GM06990 (cell line): ENCODE results near the gene VPS51.

Source experiments
- DNase-seq: peaks from one replicate; pipeline ENCODE4 v3.0.0-alpha.2; 2011; ENCODE audit not compliant: insufficient read length; ENCODE audit errors: extremely low read depth
- H3K27me3 ChIP-seq: replicated peaks from 2 replicates; pipeline ENCODE4 v1.6.0; 2011; ENCODE audit warnings: low read length; ENCODE audit not compliant: control insufficient read depth, insufficient read depth
- H3K36me3 ChIP-seq: 2 replicates; pipeline ENCODE4 v1.5.1; 2011; ENCODE audit warnings: low read length; ENCODE audit not compliant: control insufficient read depth, insufficient read depth
- H3K4me3 ChIP-seq: replicated peaks from 2 replicates; pipeline ENCODE4 v1.5.1; 2011; ENCODE audit warnings: low read depth, mild to moderate bottlenecking, control low read depth, low read length
- TF ChIP-seq, protein P1 (sequence below): IDR thresholded peaks from 2 replicates; pipeline ENCODE4 v1.5.1; 2011; ENCODE audit warnings: low read length, control low read depth, mild to moderate bottlenecking, inconsistent platforms; ENCODE audit not compliant: insufficient read depth, poor library complexity, severe bottlenecking

VPS51 gene

DNA sequence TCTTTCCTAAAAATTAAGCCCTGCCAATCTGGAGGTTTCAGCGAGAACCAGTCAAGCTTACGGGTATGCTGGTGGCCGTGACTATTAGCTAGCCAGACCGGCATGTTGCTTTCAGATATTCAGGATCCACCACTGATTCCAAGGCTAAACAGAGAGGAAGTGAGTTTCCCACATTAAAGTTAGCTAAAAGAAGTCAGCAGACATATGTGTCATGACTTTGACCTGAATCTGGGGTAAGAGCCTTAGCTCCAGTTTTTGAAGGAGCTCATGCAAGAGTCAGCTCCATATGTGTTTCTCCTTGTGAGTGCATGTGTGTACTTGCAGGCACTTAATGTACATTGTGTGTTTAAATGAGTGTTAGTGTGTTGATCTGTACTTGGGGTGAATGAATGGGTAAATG, 10.6 kb upstream of the VPS51 start:
- TF ChIP-seq, protein P1, sequence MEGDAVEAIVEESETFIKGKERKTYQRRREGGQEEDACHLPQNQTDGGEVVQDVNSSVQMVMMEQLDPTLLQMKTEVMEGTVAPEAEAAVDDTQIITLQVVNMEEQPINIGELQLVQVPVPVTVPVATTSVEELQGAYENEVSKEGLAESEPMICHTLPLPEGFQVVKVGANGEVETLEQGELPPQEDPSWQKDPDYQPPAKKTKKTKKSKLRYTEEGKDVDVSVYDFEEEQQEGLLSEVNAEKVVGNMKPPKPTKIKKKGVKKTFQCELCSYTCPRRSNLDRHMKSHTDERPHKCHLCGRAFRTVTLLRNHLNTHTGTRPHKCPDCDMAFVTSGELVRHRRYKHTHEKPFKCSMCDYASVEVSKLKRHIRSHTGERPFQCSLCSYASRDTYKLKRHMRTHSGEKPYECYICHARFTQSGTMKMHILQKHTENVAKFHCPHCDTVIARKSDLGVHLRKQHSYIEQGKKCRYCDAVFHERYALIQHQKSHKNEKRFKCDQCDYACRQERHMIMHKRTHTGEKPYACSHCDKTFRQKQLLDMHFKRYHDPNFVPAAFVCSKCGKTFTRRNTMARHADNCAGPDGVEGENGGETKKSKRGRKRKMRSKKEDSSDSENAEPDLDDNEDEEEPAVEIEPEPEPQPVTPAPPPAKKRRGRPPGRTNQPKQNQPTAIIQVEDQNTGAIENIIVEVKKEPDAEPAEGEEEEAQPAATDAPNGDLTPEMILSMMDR = no peak
- no peak for DNase-seq
- Histone ChIP-seq H3K27me3 (no peaks in the 10 kb centered on the region), H3K36me3 (peaks cover 26% of the 10 kb centered on the region), H3K4me3 (no peak overlapping the region)

- DNase-seq = no peak
- Histone ChIP-seq H3K4me3 (no peak overlapping the region), H3K36me3 (peaks cover 26% of the 10 kb centered on the region), H3K27me3 (no peaks in the 10 kb centered on the region)
- TF ChIP-seq, protein P1 = no peak
These were observed 9.2 kb upstream of the VPS51 start for GRCh38 chr11:65086809-65087208.

- H3K36me3 ChIP-seq = peaks cover 26% of the 10 kb centered on the region
- TF ChIP-seq, protein P1 = no peak
- H3K27me3 ChIP-seq = no peaks in the 10 kb centered on the region
- no peak for DNase-seq
- no peak overlapping the region for H3K4me3 ChIP-seq
These were observed 8.8 kb upstream of the VPS51 start for GRCh38 chr11:65087216-65087615.

DNA sequence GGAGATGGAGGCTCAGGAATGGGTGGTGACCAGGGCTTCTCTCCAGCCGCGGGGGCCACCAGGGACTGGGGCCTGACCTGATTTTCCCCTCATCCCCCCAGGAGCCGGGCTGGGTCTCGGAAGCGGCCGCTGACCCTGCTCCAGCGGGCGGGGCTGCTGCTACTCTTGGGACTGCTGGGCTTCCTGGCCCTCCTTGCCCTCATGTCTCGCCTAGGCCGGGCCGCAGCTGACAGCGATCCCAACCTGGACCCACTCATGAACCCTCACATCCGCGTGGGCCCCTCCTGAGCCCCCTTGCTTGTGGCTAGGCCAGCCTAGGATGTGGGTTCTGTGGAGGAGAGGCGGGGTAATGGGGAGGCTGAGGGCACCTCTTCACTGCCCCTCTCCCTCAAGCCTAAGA, 8.2 kb upstream of the VPS51 start:
- TF ChIP-seq, protein P1 = no peak
- no peaks in the 10 kb centered on the region for H3K27me3 ChIP-seq
- peaks cover 26% of the 10 kb centered on the region for H3K36me3 ChIP-seq
- H3K4me3 ChIP-seq = no peak overlapping the region
- DNase-seq = no peak

GRCh38 chr11:65089621-65090020, 6.4 kb upstream of the VPS51 start:
- no peak overlapping the region for H3K4me3 ChIP-seq
- TF ChIP-seq, protein P1 = no peak
- no peak for DNase-seq
- no peaks in the 10 kb centered on the region for H3K27me3 ChIP-seq
- peaks cover 26% of the 10 kb centered on the region for H3K36me3 ChIP-seq

DNA sequence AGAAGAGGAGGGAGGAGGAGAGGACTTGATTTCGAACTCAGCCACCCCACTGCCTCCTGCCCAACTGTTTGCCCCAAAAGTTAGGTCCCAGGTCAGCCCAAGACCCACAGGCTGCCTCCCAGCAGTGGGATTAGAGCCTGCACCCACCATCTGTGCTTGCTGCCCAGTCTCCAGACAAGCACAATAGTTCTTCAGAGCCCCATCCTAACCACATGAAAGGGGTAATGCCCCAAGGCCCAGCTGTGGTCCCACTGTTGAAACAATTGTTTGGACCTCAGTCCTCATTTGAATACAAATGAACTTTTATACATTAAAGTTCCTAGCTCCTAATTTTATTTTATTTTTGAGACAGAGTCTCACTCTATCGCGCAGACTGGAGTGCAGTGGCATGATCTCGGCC, 5.4 kb upstream of the VPS51 start:
- Histone ChIP-seq H3K27me3 (no peaks in the 10 kb centered on the region), H3K4me3 (no peak overlapping the region), H3K36me3 (peaks cover 26% of the 10 kb centered on the region)
- TF ChIP-seq, protein P1 = no peak
- DNase-seq = no peak
